ENCODE results near the gene CD2. TPM values are rescaled to one million over a fixed set of nuclear protein-coding genes. Genes with fewer than 3 reads are reported as not detected.

The CD2 gene, protein sequence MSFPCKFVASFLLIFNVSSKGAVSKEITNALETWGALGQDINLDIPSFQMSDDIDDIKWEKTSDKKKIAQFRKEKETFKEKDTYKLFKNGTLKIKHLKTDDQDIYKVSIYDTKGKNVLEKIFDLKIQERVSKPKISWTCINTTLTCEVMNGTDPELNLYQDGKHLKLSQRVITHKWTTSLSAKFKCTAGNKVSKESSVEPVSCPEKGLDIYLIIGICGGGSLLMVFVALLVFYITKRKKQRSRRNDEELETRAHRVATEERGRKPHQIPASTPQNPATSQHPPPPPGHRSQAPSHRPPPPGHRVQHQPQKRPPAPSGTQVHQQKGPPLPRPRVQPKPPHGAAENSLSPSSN
- total RNA-seq (1 to 10 TPM in 3 of 9 donors, under 1 TPM in 3, not detected in 3; 0.40 to 9.7 (median 1.1) TPM), polyA plus RNA-seq (under 1 TPM; 0.33 to 0.53 TPM)
- long read RNA-seq, donor 1, result 0 reads
- long read RNA-seq, donor 2, result 0 reads
- long read RNA-seq, donor 3, result 0 reads

DNA sequence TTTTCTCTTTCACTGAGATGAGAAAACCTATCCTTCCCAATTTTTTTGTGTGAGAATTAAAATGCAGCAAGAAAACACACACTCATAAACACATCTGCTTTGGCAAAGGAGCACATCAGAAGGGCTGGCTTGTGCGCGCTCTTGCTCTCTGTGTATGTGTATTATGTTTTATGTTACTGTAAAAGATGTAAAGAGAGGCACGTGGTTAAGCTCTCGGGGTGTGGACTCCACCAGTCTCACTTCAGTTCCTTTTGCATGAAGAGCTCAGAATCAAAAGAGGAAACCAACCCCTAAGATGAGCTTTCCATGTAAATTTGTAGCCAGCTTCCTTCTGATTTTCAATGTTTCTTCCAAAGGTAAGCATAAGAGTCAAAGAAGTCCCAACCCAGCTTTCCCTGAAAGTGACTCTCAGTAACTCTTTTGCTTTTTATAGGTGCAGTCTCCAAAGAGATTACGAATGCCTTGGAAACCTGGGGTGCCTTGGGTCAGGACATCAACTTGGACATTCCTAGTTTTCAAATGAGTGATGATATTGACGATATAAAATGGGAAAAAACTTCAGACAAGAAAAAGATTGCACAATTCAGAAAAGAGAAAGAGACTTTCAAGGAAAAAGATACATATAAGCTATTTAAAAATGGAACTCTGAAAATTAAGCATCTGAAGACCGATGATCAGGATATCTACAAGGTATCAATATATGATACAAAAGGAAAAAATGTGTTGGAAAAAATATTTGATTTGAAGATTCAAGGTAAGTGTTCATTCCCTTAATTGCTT lies at the start of gene CD2:
CD2 (plus strand) TSS at position 233 of the 780 bp plus-strand sequence; CDS start at position 296, 63 bp downstream.
- TF ChIP-seq, protein P1, sequence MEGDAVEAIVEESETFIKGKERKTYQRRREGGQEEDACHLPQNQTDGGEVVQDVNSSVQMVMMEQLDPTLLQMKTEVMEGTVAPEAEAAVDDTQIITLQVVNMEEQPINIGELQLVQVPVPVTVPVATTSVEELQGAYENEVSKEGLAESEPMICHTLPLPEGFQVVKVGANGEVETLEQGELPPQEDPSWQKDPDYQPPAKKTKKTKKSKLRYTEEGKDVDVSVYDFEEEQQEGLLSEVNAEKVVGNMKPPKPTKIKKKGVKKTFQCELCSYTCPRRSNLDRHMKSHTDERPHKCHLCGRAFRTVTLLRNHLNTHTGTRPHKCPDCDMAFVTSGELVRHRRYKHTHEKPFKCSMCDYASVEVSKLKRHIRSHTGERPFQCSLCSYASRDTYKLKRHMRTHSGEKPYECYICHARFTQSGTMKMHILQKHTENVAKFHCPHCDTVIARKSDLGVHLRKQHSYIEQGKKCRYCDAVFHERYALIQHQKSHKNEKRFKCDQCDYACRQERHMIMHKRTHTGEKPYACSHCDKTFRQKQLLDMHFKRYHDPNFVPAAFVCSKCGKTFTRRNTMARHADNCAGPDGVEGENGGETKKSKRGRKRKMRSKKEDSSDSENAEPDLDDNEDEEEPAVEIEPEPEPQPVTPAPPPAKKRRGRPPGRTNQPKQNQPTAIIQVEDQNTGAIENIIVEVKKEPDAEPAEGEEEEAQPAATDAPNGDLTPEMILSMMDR (IDR thresholded peaks at IDR 0.05), result no peak
- TF ChIP-seq POLR2A (IDR thresholded peaks at IDR 0.05), result no peak
- ATAC-seq, result no peak
- Histone ChIP-seq H3K4me3 (peak within 1 kb of the TSS in 3 of 12 donors; percentile 5 to 50 (median 31)), H3K27me3 (no peaks in the 10 kb centered on the region), H3K9me3 (peaks cover 0 to 3% (median 0%) of the 10 kb centered on the region in 12 donors), H3K27ac (peak within 1 kb of the TSS in 2 of 12 donors; percentile 17 to 58), H3K36me3 (no peaks in the 10 kb centered on the region), H3K4me1 (peaks cover 0 to 33% (median 0%) of the 10 kb centered on the region in 12 donors)
- WGBS, 4 donors, result 83 to 87% (median 85%) methylated on average over 7 of the region's 7 CpGs
- DNase-seq, result no peak
- intact Hi-C loops (cut with DNase I), result no loop called here

DNA sequence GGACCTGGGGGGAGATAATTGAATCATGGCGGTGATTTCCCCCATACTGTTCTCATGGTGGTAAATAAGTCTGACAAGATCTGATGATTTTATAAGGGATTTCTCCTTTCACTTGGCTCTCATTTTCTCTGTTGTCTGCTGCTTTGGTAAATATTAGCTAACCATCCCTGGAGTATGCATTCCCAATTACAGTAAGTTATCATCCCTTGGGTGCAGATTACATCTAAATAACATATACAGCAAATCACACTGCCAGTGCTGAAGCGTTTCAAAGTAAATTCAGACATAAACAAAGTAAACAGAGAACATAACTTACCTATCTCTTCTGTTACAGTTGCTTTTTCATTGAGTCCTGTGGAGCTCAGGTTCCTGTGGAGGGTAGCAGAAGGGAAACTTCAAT lies 48.1 kb upstream of the CD2 start:
- 86 to 89% (median 87%) methylated on average over 2 of the region's 2 CpGs for WGBS, 4 donors

DNA sequence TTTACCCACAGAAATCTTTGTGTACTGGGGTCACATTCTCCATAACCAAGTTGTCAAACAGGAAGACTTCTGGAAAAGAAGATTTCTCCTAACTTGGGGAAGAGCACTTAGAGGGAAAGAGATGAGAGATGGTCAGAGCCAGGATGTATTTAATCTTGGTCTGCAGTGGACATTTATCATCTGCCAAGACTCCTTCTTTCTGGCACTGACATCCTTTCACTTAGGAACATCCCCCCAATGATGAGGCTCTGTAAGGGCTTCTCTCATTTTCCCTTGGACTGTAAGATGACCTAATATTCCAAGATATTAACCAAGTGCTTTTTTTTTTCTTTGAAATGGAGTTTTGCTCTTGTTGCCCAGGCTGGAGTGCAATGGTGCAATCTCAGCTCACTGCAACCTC lies 47.4 kb upstream of the CD2 start:
- H3K4me3 ChIP-seq, result no peak overlapping the region
- intact Hi-C loops (cut with DNase I), result no loop called here
- no peak for ATAC-seq
- no peak overlapping the region for H3K27ac ChIP-seq
- no peak for TF ChIP-seq POLR2A (IDR thresholded peaks at IDR 0.05)
- TF ChIP-seq, protein P1 (IDR thresholded peaks at IDR 0.05), result no peak
- peaks cover 0 to 7% (median 0%) of the 10 kb centered on the region in 12 donors for H3K4me1 ChIP-seq
- no peaks in the 10 kb centered on the region for H3K36me3 ChIP-seq
- H3K27me3 ChIP-seq, result no peaks in the 10 kb centered on the region
- no peaks in the 10 kb centered on the region for H3K9me3 ChIP-seq
- no peak for DNase-seq

More for the DNA sequence above, 48.1 kb upstream of the CD2 start:
- no peak overlapping the region for H3K4me3 ChIP-seq
- no peaks in the 10 kb centered on the region for H3K36me3 ChIP-seq
- DNase-seq, result no peak
- intact Hi-C loops (cut with DNase I), result no loop called here
- TF ChIP-seq, protein P1 (IDR thresholded peaks at IDR 0.05), result no peak
- TF ChIP-seq POLR2A (IDR thresholded peaks at IDR 0.05), result no peak
- H3K27ac ChIP-seq, result no peak overlapping the region
- H3K4me1 ChIP-seq, result peaks cover 0 to 3% (median 0%) of the 10 kb centered on the region in 12 donors
- peaks cover 0 to 4% (median 0%) of the 10 kb centered on the region in 12 donors for H3K9me3 ChIP-seq
- H3K27me3 ChIP-seq, result no peaks in the 10 kb centered on the region
- ATAC-seq, result no peak
